Suprapubic skin (tissue), 3 donors: ENCODE measurements around the gene CNTFR.

Experiments used
- CTCF ChIP-seq, 2 donors: fragments of 200-600 bp in 1 of 2; fragments of 450-650 bp in 1 of 2; sonication (generic) in 1 of 2; IDR thresholded peaks; one replicate each; pipeline ENCODE4 v1.5.1; 2016 to 2019; ENCODE audit warnings: antibody characterized with exemption in 2 of 2, mild to moderate bottlenecking in 1 of 2, moderate library complexity in 1 of 2
- EP300 ChIP-seq: sonication (generic); formaldehyde crosslinking; IDR thresholded peaks from one replicate; pipeline ENCODE4 v1.6.1; 2017; ENCODE audit warnings: antibody characterized with exemption
- POLR2A ChIP-seq, 2 donors: fragments of 450-650 bp; IDR thresholded peaks; one replicate each; pipeline ENCODE4 v1.6.1; 2017; ENCODE audit warnings: antibody characterized with exemption in 2 of 2, mild to moderate bottlenecking in 2 of 2, moderate library complexity in 2 of 2

GRCh38 chr9:34503406-34503805 is 86.1 kb downstream of the CNTFR start:
- TF ChIP-seq CTCF (IDR thresholded peaks at IDR 0.05) (no peak), EP300 (no peak), POLR2A (IDR thresholded peaks at IDR 0.05) (no peak)
